PFSK-1 (cell line): Measurements from ENCODE around the gene PHF19.

Source experiments
- FOXP2 ChIP-seq: optimal IDR thresholded peaks from 2 replicates; pipeline ENCODE3; 2011; ENCODE audit warnings: borderline replicate concordance, control low read depth, inconsistent platforms; ENCODE audit not compliant: insufficient read depth; ENCODE audit errors: extremely low read length, extremely low read depth
- POLR2AphosphoS5 ChIP-seq: IDR thresholded peaks from 2 replicates; pipeline ENCODE4 v1.6.1; 2012; ENCODE audit warnings: low read depth, mild to moderate bottlenecking, control low read depth, low read length, moderate library complexity

GRCh38 chr9:120857481-120857880, 19.5 kb downstream of the PHF19 start:
- TF ChIP-seq POLR2AphosphoS5 (no peak), FOXP2 (no peak)
